OCI-M2 (cell line): ENCODE data around the gene MIOX.
"Not testable (repeated sequence)": the region's sequence is repeated elsewhere in the genome, so short reads cannot be mapped to it uniquely, and the experiment has no call there.

Experiments
- DNase-seq: peaks from one replicate; lab custom pipeline; 2025; ENCODE audit not compliant: unreplicated experiment; lab: John Stamatoyannopoulos, UW

MIOX gene

GRCh38 chr22:50527921-50528681 is 41.4 kb downstream of the MIOX start:
- DNase-seq, result no peak

GRCh38 chr22:50528682-50529415 is 42.2 kb downstream of the MIOX start:
- no peak for DNase-seq

- DNase-seq, result no peak
Observed at GRCh38 chr22:50529416-50529896, 42.8 kb downstream of the MIOX start.

GRCh38 chr22:50529897-50530579 is 43.4 kb downstream of the MIOX start, which contains the start of gene TYMP:
Gene TYMP (minus strand): TSS chr22:50530012. CDS start chr22:50529709, 303 bp downstream.
- no peak for DNase-seq

- DNase-seq, result no peak
Observed at GRCh38 chr22:50530580-50530876, 43.9 kb downstream of the MIOX start.

- no peak for DNase-seq
Observed at GRCh38 chr22:50530877-50531545, 44.4 kb downstream of the MIOX start.

- no peak for DNase-seq
Observed at GRCh38 chr22:50531546-50531961, 44.9 kb downstream of the MIOX start.

- no peak for DNase-seq
Observed at GRCh38 chr22:50531962-50532674, 45.5 kb downstream of the MIOX start.

- DNase-seq, result no peak
Observed at GRCh38 chr22:50532824-50533796, 46.5 kb downstream of the MIOX start.

- DNase-seq, result not testable (repeated sequence)
Observed at GRCh38 chr22:50533856-50534711, 47.4 kb downstream of the MIOX start.

- DNase-seq, result no peak
Observed at GRCh38 chr22:50535113-50535512, 48.5 kb downstream of the MIOX start.

GRCh38 chr22:50536226-50536625 is 49.6 kb downstream of the MIOX start:
- DNase-seq, result no peak

GRCh38 chr22:50537765-50538164 is 51.1 kb downstream of the MIOX start:
- no peak for DNase-seq
